SK-N-SH treated with all-trans-retinoic acid at 6 μM for 48 hours (cell line): ENCODE results near the gene KCNT2.
"Not testable (repeated sequence)": the region's sequence is repeated elsewhere in the genome, so short reads cannot be mapped to it uniquely, and the experiment has no call there.

ENCODE experiments used
- ATAC-seq: fragments of 200-7000 bp; cut with Tn5 transposase; 3 replicates; pipeline ENCODE4 v1.9.1; 2020; ENCODE audit warnings: mild to moderate bottlenecking, moderate library complexity
- ARNTL ChIP-seq: fragments of 450-650 bp; formaldehyde crosslinking; IDR thresholded peaks from 2 replicates; pipeline ENCODE4 v1.5.0; 2020; ENCODE audit warnings: low read depth, mild to moderate bottlenecking, moderate library complexity, borderline replicate concordance
- BACH2 ChIP-seq: fragments of 250-450 bp; sonication (Bioruptor Pico); IDR thresholded peaks from 2 replicates; pipeline ENCODE4 v1.9.0; 2021; ENCODE audit warnings: mild to moderate bottlenecking, borderline replicate concordance
- CSDC2 ChIP-seq: fragments of 250-450 bp; sonication (Bioruptor Pico); IDR thresholded peaks from 2 replicates; pipeline ENCODE4 v1.5.0; 2020; ENCODE audit warnings: mild to moderate bottlenecking, moderate library complexity
- ESRRG ChIP-seq: fragments of 250-450 bp; sonication (Bioruptor Pico); IDR thresholded peaks from 2 replicates; pipeline ENCODE4 v1.6.1; 2021; ENCODE audit warnings: mild to moderate bottlenecking
- ISL1 ChIP-seq: fragments of 250-450 bp; sonication (Bioruptor Pico); IDR thresholded peaks from 2 replicates; pipeline ENCODE4 v2.1.2; 2022; ENCODE audit warnings: mild to moderate bottlenecking, moderate library complexity
- OSR1 ChIP-seq: fragments of 250-450 bp; sonication (Bioruptor Pico); IDR thresholded peaks from 2 replicates; pipeline ENCODE4 v1.8.0; 2022; ENCODE audit warnings: moderate library complexity, mild to moderate bottlenecking, inconsistent platforms
- PPARA ChIP-seq: fragments of 250-450 bp; sonication (Bioruptor Pico); IDR thresholded peaks from 2 replicates; pipeline ENCODE4 v1.5.0; 2020; ENCODE audit warnings: mild to moderate bottlenecking, borderline replicate concordance
- RARB ChIP-seq: fragments of 250-450 bp; sonication (Bioruptor Pico); IDR thresholded peaks from 2 replicates; pipeline ENCODE4 v1.8.0; 2021; ENCODE audit warnings: mild to moderate bottlenecking, moderate library complexity
- SNAI2 ChIP-seq: fragments of 250-450 bp; sonication (Bioruptor Pico); IDR thresholded peaks from 2 replicates; pipeline ENCODE4 v1.5.0; 2020; ENCODE audit warnings: mild to moderate bottlenecking, moderate library complexity
- TCF4 ChIP-seq: fragments of 250-450 bp; sonication (Bioruptor Pico); IDR thresholded peaks from 2 replicates; pipeline ENCODE4 v1.8.0; 2021; ENCODE audit warnings: mild to moderate bottlenecking, moderate library complexity, borderline replicate concordance
- TOX ChIP-seq: fragments of 250-450 bp; sonication (Bioruptor Pico); IDR thresholded peaks from 2 replicates; pipeline ENCODE4 v1.8.0; 2021; ENCODE audit warnings: mild to moderate bottlenecking, moderate library complexity, borderline replicate concordance
- ZC3H10 ChIP-seq: fragments of 250-450 bp; sonication (Bioruptor Pico); IDR thresholded peaks from 2 replicates; pipeline ENCODE4 v1.5.1; 2021; ENCODE audit warnings: mild to moderate bottlenecking, moderate library complexity
- ZFP3 ChIP-seq: fragments of 250-450 bp; sonication (Bioruptor Pico); IDR thresholded peaks from 2 replicates; pipeline ENCODE4 v1.5.0; 2020; ENCODE audit warnings: mild to moderate bottlenecking, moderate library complexity
- ZFP30 ChIP-seq: fragments of 450-650 bp; formaldehyde crosslinking; IDR thresholded peaks from 2 replicates; pipeline ENCODE4 v1.5.0; 2022; ENCODE audit warnings: mild to moderate bottlenecking, moderate library complexity
- ZNF565 ChIP-seq: fragments of 450-650 bp; formaldehyde crosslinking; conservative IDR thresholded peaks from 2 replicates; pipeline ENCODE4 v1.5.0; 2020; ENCODE audit warnings: low read depth, mild to moderate bottlenecking, moderate library complexity
- ZNF70 ChIP-seq: fragments of 450-650 bp; formaldehyde crosslinking; IDR thresholded peaks from 2 replicates; pipeline ENCODE4 v1.5.0; 2020; ENCODE audit warnings: mild to moderate bottlenecking, moderate library complexity
- ZNF8 ChIP-seq: fragments of 450-650 bp; formaldehyde crosslinking; IDR thresholded peaks from 2 replicates; pipeline ENCODE4 v1.5.0; 2020; ENCODE audit warnings: mild to moderate bottlenecking, moderate library complexity
- TF ChIP-seq, protein P1 (sequence below): fragments of 250-450 bp; sonication (Bioruptor Pico); IDR thresholded peaks from 2 replicates; pipeline ENCODE4 v1.8.0; 2021; ENCODE audit warnings: low read depth, mild to moderate bottlenecking, moderate library complexity, borderline replicate concordance
- TF ChIP-seq, protein P2 (sequence below): fragments of 250-450 bp; sonication (Bioruptor Pico); IDR thresholded peaks from 2 replicates; pipeline ENCODE4 v1.5.0; 2020; ENCODE audit warnings: mild to moderate bottlenecking, moderate library complexity
- TF ChIP-seq, protein P3 (sequence below): fragments of 250-450 bp; sonication (Bioruptor Pico); IDR thresholded peaks from 2 replicates; pipeline ENCODE4 v1.5.1; 2020; ENCODE audit warnings: low read depth, mild to moderate bottlenecking, moderate library complexity
- TF ChIP-seq, protein P4 (sequence below): fragments of 250-450 bp; sonication (Bioruptor Pico); IDR thresholded peaks from 2 replicates; pipeline ENCODE4 v1.5.1; 2021; ENCODE audit warnings: mild to moderate bottlenecking, moderate library complexity
- TF ChIP-seq, protein P5 (sequence below): fragments of 250-450 bp; sonication (Bioruptor Pico); IDR thresholded peaks from 2 replicates; pipeline ENCODE4 v1.8.0; 2020; ENCODE audit warnings: mild to moderate bottlenecking, moderate library complexity, borderline replicate concordance

KCNT2 gene

DNA sequence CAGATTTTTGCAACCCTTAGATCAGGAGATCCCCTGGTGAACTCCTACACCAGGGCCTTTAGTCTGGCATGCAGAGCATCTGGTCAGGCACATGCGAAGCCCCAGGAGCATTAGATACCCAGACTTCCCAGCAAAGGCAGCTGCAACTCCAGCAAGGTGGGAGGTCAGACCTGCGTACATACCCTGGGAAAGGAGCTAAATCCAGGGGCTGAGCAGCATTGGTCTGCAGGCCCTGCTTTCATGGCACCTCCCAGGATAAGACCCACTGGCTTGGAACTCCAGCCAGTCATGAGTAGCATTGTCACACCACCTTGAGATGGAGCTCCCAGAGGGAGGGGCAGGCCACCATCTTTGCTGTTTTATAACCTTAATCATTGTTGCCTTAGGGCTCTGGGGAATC is 92.3 kb downstream of the KCNT2 start:
- TF ChIP-seq ESRRG (no peak), ZNF70 (CRISPR knock-in tag) (no peak), ZFP3 (no peak), OSR1 (no peak)
- ATAC-seq = no peak

DNA sequence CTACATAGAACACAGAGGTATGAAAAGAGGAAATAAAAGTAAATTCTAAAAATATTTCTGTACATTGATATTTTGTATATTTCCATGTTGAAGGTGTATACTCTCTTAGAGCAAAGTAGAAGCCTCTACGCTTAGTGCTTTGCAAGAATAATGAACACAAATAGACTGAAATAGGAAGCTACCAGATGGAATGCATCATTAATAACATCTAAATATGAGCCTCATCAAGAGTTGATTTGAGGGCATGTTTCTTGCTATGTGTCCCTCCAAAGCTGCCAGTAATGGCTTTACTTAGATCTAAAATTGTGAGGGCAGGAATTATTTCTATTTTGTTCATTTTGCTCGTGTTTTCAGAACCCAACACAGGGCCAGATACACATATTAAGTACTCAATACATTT is 94.4 kb downstream of the KCNT2 start:
- no peak for ATAC-seq
- TF ChIP-seq TCF4 (CRISPR knock-in tag) = no peak
- no peak for TF ChIP-seq TOX
- TF ChIP-seq ZC3H10 (CRISPR knock-in tag) = no peak

DNA sequence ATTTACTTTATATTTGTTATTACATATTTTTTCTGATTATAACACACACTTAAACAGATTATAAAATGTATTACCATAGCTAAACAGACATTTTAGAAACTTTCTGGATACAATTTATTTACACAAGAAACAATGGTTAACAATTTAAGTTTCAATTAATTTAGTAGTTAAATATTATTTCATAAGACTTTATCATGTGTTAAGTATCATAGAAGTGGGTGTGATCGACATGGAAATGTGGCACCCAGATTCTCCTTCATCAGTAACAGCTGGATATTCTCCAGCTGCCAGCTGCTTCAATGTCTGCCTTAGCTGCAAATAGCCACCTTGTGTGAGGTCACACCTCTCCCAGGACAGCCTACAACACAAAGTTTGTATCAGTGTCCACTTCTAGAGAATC is 97.8 kb downstream of the KCNT2 start:
- no peak for ATAC-seq
- TF ChIP-seq ARNTL (CRISPR knock-in tag) = no peak
- TF ChIP-seq, protein P1, sequence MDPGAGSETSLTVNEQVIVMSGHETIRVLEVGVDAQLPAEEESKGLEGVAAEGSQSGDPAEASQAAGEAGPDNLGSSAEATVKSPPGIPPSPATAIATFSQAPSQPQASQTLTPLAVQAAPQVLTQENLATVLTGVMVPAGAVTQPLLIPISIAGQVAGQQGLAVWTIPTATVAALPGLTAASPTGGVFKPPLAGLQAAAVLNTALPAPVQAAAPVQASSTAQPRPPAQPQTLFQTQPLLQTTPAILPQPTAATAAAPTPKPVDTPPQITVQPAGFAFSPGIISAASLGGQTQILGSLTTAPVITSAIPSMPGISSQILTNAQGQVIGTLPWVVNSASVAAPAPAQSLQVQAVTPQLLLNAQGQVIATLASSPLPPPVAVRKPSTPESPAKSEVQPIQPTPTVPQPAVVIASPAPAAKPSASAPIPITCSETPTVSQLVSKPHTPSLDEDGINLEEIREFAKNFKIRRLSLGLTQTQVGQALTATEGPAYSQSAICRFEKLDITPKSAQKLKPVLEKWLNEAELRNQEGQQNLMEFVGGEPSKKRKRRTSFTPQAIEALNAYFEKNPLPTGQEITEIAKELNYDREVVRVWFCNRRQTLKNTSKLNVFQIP = no peak
- no peak for TF ChIP-seq SNAI2 (CRISPR knock-in tag)
- TF ChIP-seq ZNF70 (CRISPR knock-in tag) = no peak
- TF ChIP-seq, protein P2, sequence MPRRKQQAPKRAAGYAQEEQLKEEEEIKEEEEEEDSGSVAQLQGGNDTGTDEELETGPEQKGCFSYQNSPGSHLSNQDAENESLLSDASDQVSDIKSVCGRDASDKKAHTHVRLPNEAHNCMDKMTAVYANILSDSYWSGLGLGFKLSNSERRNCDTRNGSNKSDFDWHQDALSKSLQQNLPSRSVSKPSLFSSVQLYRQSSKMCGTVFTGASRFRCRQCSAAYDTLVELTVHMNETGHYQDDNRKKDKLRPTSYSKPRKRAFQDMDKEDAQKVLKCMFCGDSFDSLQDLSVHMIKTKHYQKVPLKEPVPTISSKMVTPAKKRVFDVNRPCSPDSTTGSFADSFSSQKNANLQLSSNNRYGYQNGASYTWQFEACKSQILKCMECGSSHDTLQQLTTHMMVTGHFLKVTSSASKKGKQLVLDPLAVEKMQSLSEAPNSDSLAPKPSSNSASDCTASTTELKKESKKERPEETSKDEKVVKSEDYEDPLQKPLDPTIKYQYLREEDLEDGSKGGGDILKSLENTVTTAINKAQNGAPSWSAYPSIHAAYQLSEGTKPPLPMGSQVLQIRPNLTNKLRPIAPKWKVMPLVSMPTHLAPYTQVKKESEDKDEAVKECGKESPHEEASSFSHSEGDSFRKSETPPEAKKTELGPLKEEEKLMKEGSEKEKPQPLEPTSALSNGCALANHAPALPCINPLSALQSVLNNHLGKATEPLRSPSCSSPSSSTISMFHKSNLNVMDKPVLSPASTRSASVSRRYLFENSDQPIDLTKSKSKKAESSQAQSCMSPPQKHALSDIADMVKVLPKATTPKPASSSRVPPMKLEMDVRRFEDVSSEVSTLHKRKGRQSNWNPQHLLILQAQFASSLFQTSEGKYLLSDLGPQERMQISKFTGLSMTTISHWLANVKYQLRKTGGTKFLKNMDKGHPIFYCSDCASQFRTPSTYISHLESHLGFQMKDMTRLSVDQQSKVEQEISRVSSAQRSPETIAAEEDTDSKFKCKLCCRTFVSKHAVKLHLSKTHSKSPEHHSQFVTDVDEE (CRISPR knock-in tag) = no peak
- no peak for TF ChIP-seq BACH2 (CRISPR knock-in tag)
- TF ChIP-seq OSR1 = no peak
- TF ChIP-seq, protein P3, sequence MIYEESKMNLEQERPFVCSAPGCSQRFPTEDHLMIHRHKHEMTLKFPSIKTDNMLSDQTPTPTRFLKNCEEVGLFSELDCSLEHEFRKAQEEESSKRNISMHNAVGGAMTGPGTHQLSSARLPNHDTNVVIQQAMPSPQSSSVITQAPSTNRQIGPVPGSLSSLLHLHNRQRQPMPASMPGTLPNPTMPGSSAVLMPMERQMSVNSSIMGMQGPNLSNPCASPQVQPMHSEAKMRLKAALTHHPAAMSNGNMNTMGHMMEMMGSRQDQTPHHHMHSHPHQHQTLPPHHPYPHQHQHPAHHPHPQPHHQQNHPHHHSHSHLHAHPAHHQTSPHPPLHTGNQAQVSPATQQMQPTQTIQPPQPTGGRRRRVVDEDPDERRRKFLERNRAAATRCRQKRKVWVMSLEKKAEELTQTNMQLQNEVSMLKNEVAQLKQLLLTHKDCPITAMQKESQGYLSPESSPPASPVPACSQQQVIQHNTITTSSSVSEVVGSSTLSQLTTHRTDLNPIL (CRISPR knock-in tag) = no peak
- TF ChIP-seq ZFP3 = no peak
- TF ChIP-seq, protein P4, sequence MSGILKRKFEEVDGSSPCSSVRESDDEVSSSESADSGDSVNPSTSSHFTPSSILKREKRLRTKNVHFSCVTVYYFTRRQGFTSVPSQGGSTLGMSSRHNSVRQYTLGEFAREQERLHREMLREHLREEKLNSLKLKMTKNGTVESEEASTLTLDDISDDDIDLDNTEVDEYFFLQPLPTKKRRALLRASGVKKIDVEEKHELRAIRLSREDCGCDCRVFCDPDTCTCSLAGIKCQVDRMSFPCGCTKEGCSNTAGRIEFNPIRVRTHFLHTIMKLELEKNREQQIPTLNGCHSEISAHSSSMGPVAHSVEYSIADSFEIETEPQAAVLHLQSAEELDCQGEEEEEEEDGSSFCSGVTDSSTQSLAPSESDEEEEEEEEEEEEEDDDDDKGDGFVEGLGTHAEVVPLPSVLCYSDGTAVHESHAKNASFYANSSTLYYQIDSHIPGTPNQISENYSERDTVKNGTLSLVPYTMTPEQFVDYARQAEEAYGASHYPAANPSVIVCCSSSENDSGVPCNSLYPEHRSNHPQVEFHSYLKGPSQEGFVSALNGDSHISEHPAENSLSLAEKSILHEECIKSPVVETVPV (CRISPR knock-in tag) = no peak
- TF ChIP-seq RARB (CRISPR knock-in tag) = no peak
- no peak for TF ChIP-seq ZNF8
- no peak for TF ChIP-seq PPARA (CRISPR knock-in tag)
- no peak for TF ChIP-seq CSDC2 (CRISPR knock-in tag)
- no peak for TF ChIP-seq ISL1 (CRISPR knock-in tag)
- TF ChIP-seq, protein P5, sequence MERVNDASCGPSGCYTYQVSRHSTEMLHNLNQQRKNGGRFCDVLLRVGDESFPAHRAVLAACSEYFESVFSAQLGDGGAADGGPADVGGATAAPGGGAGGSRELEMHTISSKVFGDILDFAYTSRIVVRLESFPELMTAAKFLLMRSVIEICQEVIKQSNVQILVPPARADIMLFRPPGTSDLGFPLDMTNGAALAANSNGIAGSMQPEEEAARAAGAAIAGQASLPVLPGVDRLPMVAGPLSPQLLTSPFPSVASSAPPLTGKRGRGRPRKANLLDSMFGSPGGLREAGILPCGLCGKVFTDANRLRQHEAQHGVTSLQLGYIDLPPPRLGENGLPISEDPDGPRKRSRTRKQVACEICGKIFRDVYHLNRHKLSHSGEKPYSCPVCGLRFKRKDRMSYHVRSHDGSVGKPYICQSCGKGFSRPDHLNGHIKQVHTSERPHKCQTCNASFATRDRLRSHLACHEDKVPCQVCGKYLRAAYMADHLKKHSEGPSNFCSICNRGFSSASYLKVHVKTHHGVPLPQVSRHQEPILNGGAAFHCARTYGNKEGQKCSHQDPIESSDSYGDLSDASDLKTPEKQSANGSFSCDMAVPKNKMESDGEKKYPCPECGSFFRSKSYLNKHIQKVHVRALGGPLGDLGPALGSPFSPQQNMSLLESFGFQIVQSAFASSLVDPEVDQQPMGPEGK (CRISPR knock-in tag) = no peak
- no peak for TF ChIP-seq ZFP30 (CRISPR knock-in tag)
- no peak for TF ChIP-seq ZNF565

DNA sequence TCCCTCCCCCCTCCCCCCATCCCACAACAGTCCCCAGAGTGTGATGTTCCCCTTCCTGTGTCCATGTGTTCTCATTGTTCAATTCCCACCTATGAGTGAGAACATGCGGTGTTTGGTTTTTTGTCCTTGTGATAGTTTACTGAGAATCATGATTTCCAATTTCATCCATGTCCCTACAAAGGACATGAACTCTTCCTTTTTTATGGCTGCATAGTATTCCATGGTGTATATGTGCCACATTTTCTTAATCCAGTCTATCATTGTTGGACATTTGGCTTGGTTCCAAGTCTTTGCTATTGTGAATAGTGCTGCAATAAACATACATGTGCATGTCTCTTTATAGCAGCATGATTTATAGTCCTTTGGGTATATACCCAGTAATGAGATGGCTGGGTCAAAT is 104.0 kb downstream of the KCNT2 start:
- not testable (repeated sequence) for ATAC-seq
